Glomerular endothelial cell (primary cell): Measurements from ENCODE around the gene ZNF761. TPM values are rescaled to one million over a fixed set of nuclear protein-coding genes. Genes with fewer than 3 reads are reported as not detected.

Experiments used
- DNase-seq: peaks from one replicate; pipeline ENCODE4 v3.0.0-alpha.2; 2011; ENCODE audit warnings: low read depth, low spot score; ENCODE audit errors: extremely low read depth
- total RNA-seq: library from RNA; depleted of rRNA; stranded (reverse); fragments of >200 nt; gene quantifications from 2 replicates; pipeline ENCODE4 v1.2.3, GENCODE V29; 2015

ZNF761 gene
- total RNA-seq, 1 donor from 2014 or later, result 7.0 TPM

GRCh38 chr19:53504885-53505284, 73.1 kb downstream of the ZNF761 start:
- no peak for DNase-seq

GRCh38 chr19:53506728-53507127, 74.9 kb downstream of the ZNF761 start:
- no peak for DNase-seq

Other genes starting within 250 kb of the ZNF761 start
- 1.9 and 2.5 TPM in 2 replicates for gene ZNF665, start 238.6 kb upstream of the ZNF761 start, total RNA-seq
- 18.7 and 28.1 TPM in 2 replicates for gene ZNF677, start 177.1 kb upstream of the ZNF761 start, total RNA-seq
- gene VN1R2, start 173.7 kb upstream of the ZNF761 start, total RNA-seq, result not detected in 2 replicates
- gene VN1R4, start 164.3 kb upstream of the ZNF761 start, total RNA-seq, result not detected in 2 replicates
- 5.1 and 5.3 TPM in 2 replicates for gene ZNF845, start 98.2 kb upstream of the ZNF761 start, total RNA-seq
- 2.6 and 2.7 TPM in 2 replicates for gene ZNF525, start 66.3 kb upstream of the ZNF761 start, total RNA-seq
- gene ZNF765, start 36.8 kb upstream of the ZNF761 start, total RNA-seq, result 5.0 and 12.7 TPM in 2 replicates
- 2.5 and 4.0 TPM in 2 replicates for gene ZNF813, start 35.7 kb downstream of the ZNF761 start, total RNA-seq
- 6.2 and 8.3 TPM in 2 replicates for gene ZNF331, start 106.2 kb downstream of the ZNF761 start, total RNA-seq
- not detected in 2 replicates for gene DPRX, start 200.0 kb downstream of the ZNF761 start, total RNA-seq